ENCODE data around the gene UBE2J2.

UBE2J2 gene

GRCh38 chr1:1208713-1209433 lies 64.8 kb downstream of the UBE2J2 start:
- DNase-seq, result no peak

- DNase-seq, result no peak
Observed at GRCh38 chr1:1207571-1207892, 66.1 kb downstream of the UBE2J2 start.

GRCh38 chr1:1206966-1207531 lies 66.6 kb downstream of the UBE2J2 start:
- no peak for DNase-seq

GRCh38 chr1:1206376-1206965 lies 67.2 kb downstream of the UBE2J2 start, which contains the start of gene TNFRSF18:
Gene TNFRSF18, minus strand, starts transcription at chr1:1206592. Its CDS starts 21 bp downstream, at chr1:1206571.
- DNase-seq, result no peak

- DNase-seq, result no peak
Observed at GRCh38 chr1:1205769-1206375, 67.8 kb downstream of the UBE2J2 start.

- DNase-seq, result no peak
Observed at GRCh38 chr1:1204998-1205768, 68.5 kb downstream of the UBE2J2 start.

GRCh38 chr1:1204425-1204920 lies 69.2 kb downstream of the UBE2J2 start:
- DNase-seq, result no peak

All from NCI-H2029 (cell line).